HepG2 (cell line): ENCODE data around the gene STRN3. TPM values are rescaled to one million over a fixed set of nuclear protein-coding genes. Genes with fewer than 3 reads are reported as not detected.

Experiments used
- ARNTL ChIP-seq: sonication (generic); formaldehyde crosslinking; IDR thresholded peaks from 2 replicates; pipeline ENCODE4 v1.4.0; 2020; ENCODE audit warnings: mild to moderate bottlenecking, missing genetic modification reagents
- CBFB ChIP-seq: sonication (generic); formaldehyde crosslinking; IDR thresholded peaks from 2 replicates; pipeline ENCODE4 v1.4.0; 2020; ENCODE audit warnings: missing genetic modification reagents
- EP300 ChIP-seq, 3 experiments: sonication (generic) in 1 of 3; formaldehyde crosslinking in 1 of 3; IDR thresholded peaks; 2 replicates each; pipeline versions ENCODE4 v1.5.1 to v1.6.1; 2011 to 2020; ENCODE audit warnings: low read depth in 2 of 3, low read length in 2 of 3, borderline replicate concordance in 1 of 3, improper control_type of control experiment in 1 of 3, mild to moderate bottlenecking in 1 of 3, missing genetic modification reagents in 1 of 3, moderate library complexity in 1 of 3
- HOXA9 ChIP-seq: sonication (generic); formaldehyde crosslinking; IDR thresholded peaks from 2 replicates; pipeline ENCODE4 v1.8.1; 2022; ENCODE audit warnings: missing genetic modification reagents, mild to moderate bottlenecking, moderate library complexity, borderline replicate concordance
- KDM3A ChIP-seq: IDR thresholded peaks from 2 replicates; pipeline ENCODE4 v1.6.1; 2018; ENCODE audit warnings: low read depth, missing compliant biosample characterization
- NR1H2 ChIP-seq: sonication (generic); formaldehyde crosslinking; IDR thresholded peaks from 2 replicates; pipeline ENCODE4 v1.8.1; 2022; ENCODE audit warnings: low read depth, missing genetic modification reagents, borderline replicate concordance
- NR2F6 ChIP-seq, 2 experiments: IDR thresholded peaks; 2 replicates each; pipeline ENCODE4 v1.6.1; 2016; ENCODE audit warnings: antibody characterized with exemption in 1 of 2, mild to moderate bottlenecking in 1 of 2
- PHF21A ChIP-seq: sonication (generic); formaldehyde crosslinking; IDR thresholded peaks from 2 replicates; pipeline ENCODE4 v1.5.0; 2020; ENCODE audit warnings: mild to moderate bottlenecking, missing genetic modification reagents
- RFXANK ChIP-seq: IDR thresholded peaks from 2 replicates; pipeline ENCODE4 v1.6.1; 2016
- SKI ChIP-seq: fragments of 450-650 bp; IDR thresholded peaks from one replicate; pipeline ENCODE4 v1.6.1; 2018; ENCODE audit warnings: mild to moderate bottlenecking; ENCODE audit not compliant: partially characterized antibody
- YY1 ChIP-seq: IDR thresholded peaks from 2 replicates; pipeline ENCODE4 v1.6.1; 2011; ENCODE audit warnings: low read length, low read depth, moderate library complexity, mild to moderate bottlenecking; ENCODE audit not compliant: insufficient read depth, insufficient replicate concordance
- ZNF274 ChIP-seq: sonication (generic); formaldehyde crosslinking; IDR thresholded peaks from 2 replicates; pipeline ENCODE4 v1.5.1; 2020; ENCODE audit warnings: mild to moderate bottlenecking, missing genetic modification reagents
- ZNF451 ChIP-seq: sonication (generic); formaldehyde crosslinking; IDR thresholded peaks from 2 replicates; pipeline ENCODE4 v1.5.0; 2020; ENCODE audit warnings: mild to moderate bottlenecking, missing genetic modification reagents
- ZNF619 ChIP-seq: sonication (generic); formaldehyde crosslinking; IDR thresholded peaks from 2 replicates; pipeline ENCODE4 v1.4.0; 2020; ENCODE audit warnings: mild to moderate bottlenecking, missing genetic modification reagents
- ZNF747 ChIP-seq: sonication (generic); formaldehyde crosslinking; IDR thresholded peaks from 2 replicates; pipeline ENCODE4 v1.8.1; 2023; ENCODE audit warnings: missing genetic modification reagents, mild to moderate bottlenecking, borderline replicate concordance
- polyA plus RNA-seq, 8 experiments: library from polyadenylated mRNA; depleted of rRNA in 3 of 8; stranded (reverse) in 7 of 8; unstranded in 1 of 8; fragments of >200 nt; fragmentation: Illumina TruSeq in 4 of 8; extraction: Trizol in 4 of 8; gene quantifications; 2 replicates each; pipeline versions ENCODE4 v1.2.1 to v1.2.3, GENCODE V29; 2011 to 2016; ENCODE audit warnings: low read depth in 4 of 8, missing spikeins in 1 of 8, mixed read lengths in 1 of 8; ENCODE audit not compliant: insufficient read depth in 1 of 8
- total RNA-seq, 5 experiments: library from RNA; depleted of rRNA; stranded (reverse); fragments of >200 nt; fragmentation: Illumina TruSeq; extraction: Trizol; gene quantifications; 2 replicates each; pipeline ENCODE4 v1.2.3, GENCODE V29; 2016; ENCODE audit warnings: low read depth in 1 of 5
- TF ChIP-seq, protein P1 (sequence below): sonication (generic); formaldehyde crosslinking; IDR thresholded peaks from 2 replicates; pipeline ENCODE4 v1.4.0; 2020; ENCODE audit warnings: missing genetic modification reagents, borderline replicate concordance
- TF ChIP-seq, protein P2 (sequence below): sonication (generic); formaldehyde crosslinking; IDR thresholded peaks from 2 replicates; pipeline ENCODE4 v1.4.0; 2020; ENCODE audit warnings: missing genetic modification reagents
- TF ChIP-seq, protein P3 (sequence below): sonication (generic); formaldehyde crosslinking; IDR thresholded peaks from 2 replicates; pipeline ENCODE4 v1.4.0; 2020; ENCODE audit warnings: missing genetic modification reagents, borderline replicate concordance

STRN3 gene
- total and polyA plus RNA-seq, 2 of the 13 experiments (the other 11 are each of a cell fraction or from before 2014, with no cell fraction given): 49.4 to 123 TPM

DNA sequence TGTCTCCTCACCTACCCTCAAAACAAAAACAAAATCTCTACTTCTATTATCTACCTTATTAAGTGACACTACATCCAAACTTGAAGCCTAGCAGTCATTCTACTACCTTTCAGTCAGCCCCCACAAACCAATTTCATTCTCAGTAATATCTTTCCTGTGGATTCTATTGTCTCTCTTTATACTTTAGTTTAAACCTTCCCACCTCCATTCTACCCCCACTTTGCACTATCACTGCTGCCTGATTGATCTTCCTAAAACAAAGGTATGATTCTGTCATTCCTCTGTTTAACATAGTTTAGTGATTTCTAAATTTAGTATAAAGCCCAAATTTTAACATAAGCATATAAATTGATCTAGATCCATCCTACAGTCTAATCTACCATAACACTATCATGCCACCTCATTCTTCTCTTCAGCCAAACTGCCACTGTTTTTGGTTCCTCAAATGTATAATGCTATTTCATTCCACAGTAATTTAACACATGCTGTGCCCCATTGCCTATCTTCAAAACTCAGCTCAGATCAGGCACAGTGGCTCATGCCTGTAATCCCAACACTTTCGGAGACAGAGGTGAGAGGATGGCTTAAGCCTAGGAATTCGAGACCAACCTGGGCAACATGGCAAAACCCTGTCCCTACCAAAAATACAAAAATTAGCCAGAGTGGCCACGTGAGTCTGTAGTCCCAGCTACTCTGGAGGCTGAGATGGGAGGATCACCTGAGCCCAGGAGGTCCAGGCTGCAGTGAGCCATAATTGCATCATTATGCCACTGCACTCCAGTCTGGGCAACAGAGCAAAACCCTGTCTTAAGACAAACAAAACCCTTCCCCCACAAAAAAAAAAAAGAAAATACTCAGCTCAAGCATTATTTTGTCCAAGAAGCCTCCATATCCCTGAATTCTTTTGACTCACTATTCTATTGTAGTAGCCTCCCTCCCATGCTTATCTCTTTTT, 3.1 kb upstream of the STRN3 start (continued):
- TF ChIP-seq, protein P1, sequence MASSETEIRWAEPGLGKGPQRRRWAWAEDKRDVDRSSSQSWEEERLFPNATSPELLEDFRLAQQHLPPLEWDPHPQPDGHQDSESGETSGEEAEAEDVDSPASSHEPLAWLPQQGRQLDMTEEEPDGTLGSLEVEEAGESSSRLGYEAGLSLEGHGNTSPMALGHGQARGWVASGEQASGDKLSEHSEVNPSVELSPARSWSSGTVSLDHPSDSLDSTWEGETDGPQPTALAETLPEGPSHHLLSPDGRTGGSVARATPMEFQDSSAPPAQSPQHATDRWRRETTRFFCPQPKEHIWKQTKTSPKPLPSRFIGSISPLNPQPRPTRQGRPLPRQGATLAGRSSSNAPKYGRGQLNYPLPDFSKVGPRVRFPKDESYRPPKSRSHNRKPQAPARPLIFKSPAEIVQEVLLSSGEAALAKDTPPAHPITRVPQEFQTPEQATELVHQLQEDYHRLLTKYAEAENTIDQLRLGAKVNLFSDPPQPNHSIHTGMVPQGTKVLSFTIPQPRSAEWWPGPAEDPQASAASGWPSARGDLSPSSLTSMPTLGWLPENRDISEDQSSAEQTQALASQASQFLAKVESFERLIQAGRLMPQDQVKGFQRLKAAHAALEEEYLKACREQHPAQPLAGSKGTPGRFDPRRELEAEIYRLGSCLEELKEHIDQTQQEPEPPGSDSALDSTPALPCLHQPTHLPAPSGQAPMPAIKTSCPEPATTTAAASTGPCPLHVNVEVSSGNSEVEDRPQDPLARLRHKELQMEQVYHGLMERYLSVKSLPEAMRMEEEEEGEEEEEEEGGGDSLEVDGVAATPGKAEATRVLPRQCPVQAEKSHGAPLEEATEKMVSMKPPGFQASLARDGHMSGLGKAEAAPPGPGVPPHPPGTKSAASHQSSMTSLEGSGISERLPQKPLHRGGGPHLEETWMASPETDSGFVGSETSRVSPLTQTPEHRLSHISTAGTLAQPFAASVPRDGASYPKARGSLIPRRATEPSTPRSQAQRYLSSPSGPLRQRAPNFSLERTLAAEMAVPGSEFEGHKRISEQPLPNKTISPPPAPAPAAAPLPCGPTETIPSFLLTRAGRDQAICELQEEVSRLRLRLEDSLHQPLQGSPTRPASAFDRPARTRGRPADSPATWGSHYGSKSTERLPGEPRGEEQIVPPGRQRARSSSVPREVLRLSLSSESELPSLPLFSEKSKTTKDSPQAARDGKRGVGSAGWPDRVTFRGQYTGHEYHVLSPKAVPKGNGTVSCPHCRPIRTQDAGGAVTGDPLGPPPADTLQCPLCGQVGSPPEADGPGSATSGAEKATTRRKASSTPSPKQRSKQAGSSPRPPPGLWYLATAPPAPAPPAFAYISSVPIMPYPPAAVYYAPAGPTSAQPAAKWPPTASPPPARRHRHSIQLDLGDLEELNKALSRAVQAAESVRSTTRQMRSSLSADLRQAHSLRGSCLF (CRISPR knock-in tag): no peak
- TF ChIP-seq ZNF747 (CRISPR knock-in tag): no peak
- TF ChIP-seq ARNTL (CRISPR knock-in tag): no peak
- TF ChIP-seq ZNF451: no peak
- no peak for TF ChIP-seq PHF21A
- TF ChIP-seq, protein P2, sequence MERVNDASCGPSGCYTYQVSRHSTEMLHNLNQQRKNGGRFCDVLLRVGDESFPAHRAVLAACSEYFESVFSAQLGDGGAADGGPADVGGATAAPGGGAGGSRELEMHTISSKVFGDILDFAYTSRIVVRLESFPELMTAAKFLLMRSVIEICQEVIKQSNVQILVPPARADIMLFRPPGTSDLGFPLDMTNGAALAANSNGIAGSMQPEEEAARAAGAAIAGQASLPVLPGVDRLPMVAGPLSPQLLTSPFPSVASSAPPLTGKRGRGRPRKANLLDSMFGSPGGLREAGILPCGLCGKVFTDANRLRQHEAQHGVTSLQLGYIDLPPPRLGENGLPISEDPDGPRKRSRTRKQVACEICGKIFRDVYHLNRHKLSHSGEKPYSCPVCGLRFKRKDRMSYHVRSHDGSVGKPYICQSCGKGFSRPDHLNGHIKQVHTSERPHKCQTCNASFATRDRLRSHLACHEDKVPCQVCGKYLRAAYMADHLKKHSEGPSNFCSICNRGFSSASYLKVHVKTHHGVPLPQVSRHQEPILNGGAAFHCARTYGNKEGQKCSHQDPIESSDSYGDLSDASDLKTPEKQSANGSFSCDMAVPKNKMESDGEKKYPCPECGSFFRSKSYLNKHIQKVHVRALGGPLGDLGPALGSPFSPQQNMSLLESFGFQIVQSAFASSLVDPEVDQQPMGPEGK (CRISPR knock-in tag): 0 out of 2 replicates have a peak, but pooled peaks have one; percentile 15
- TF ChIP-seq HOXA9: no peak
- TF ChIP-seq KDM3A (CRISPR knock-in tag): 0 out of 2 replicates have a peak, but pooled peaks have one; percentile 11
- TF ChIP-seq CBFB (CRISPR knock-in tag): no peak
- no peak for TF ChIP-seq NR2F6 (IDR thresholded peaks at IDR 0.05)
- 0 out of 2 replicates have a peak, but pooled peaks have one; percentile 20 for TF ChIP-seq NR2F6 (CRISPR knock-in tag; IDR thresholded peaks at IDR 0.05)
- TF ChIP-seq SKI: no peak
- TF ChIP-seq, protein P3, sequence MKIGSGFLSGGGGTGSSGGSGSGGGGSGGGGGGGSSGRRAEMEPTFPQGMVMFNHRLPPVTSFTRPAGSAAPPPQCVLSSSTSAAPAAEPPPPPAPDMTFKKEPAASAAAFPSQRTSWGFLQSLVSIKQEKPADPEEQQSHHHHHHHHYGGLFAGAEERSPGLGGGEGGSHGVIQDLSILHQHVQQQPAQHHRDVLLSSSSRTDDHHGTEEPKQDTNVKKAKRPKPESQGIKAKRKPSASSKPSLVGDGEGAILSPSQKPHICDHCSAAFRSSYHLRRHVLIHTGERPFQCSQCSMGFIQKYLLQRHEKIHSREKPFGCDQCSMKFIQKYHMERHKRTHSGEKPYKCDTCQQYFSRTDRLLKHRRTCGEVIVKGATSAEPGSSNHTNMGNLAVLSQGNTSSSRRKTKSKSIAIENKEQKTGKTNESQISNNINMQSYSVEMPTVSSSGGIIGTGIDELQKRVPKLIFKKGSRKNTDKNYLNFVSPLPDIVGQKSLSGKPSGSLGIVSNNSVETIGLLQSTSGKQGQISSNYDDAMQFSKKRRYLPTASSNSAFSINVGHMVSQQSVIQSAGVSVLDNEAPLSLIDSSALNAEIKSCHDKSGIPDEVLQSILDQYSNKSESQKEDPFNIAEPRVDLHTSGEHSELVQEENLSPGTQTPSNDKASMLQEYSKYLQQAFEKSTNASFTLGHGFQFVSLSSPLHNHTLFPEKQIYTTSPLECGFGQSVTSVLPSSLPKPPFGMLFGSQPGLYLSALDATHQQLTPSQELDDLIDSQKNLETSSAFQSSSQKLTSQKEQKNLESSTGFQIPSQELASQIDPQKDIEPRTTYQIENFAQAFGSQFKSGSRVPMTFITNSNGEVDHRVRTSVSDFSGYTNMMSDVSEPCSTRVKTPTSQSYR: peak; percentile 56; the same call in 1 of the 2 replicates
- no peak for TF ChIP-seq ZNF619 (CRISPR knock-in tag)
- TF ChIP-seq RFXANK (CRISPR knock-in tag): 0 out of 2 replicates have a peak, but pooled peaks have one; percentile 5
- no peak for TF ChIP-seq EP300 (IDR thresholded peaks at IDR 0.05; ENCODE audit: low read depth in 2 of 2, low read length in 2 of 2)
- TF ChIP-seq EP300 (CRISPR knock-in tag; IDR thresholded peaks at IDR 0.05; ENCODE audit: borderline replicate concordance): 0 out of 2 replicates have a peak, but pooled peaks have one; percentile 25
- TF ChIP-seq NR1H2 (CRISPR knock-in tag): no peak
- TF ChIP-seq ZNF274 (CRISPR knock-in tag): 0 out of 2 replicates have a peak, but pooled peaks have one; percentile 39
- no peak for TF ChIP-seq YY1
